ENCODE data around the gene PABPC3. TPM values are rescaled to one million over a fixed set of nuclear protein-coding genes. Genes with fewer than 3 reads are reported as not detected.

PABPC3 gene
- total RNA-seq, 1 experiment from 2014 or later = not detected

GRCh38 chr13:25148402-25148771, 52.5 kb downstream of the PABPC3 start:
- DNase-seq (ENCODE audit: low spot score) = no peak
- Histone ChIP-seq H3K27ac (ENCODE audit: low read depth, low read length, poor library complexity, severe bottlenecking) (no peak overlapping the region), H3K9me3 (ENCODE audit: low read depth, low read length, poor library complexity, severe bottlenecking) (no peaks in the 10 kb centered on the region), H3K4me3 (ENCODE audit: low read depth, low read length, poor library complexity, severe bottlenecking) (no peak overlapping the region), H3K4me1 (ENCODE audit: insufficient read depth, low read length, poor library complexity, severe bottlenecking) (peaks cover 12% of the 10 kb centered on the region), H3K36me3 (ENCODE audit: insufficient read depth, low read length, poor library complexity, severe bottlenecking) (no peaks in the 10 kb centered on the region), H3K27me3 (replicated peaks; ENCODE audit: insufficient read depth, low read depth, low read length, poor library complexity) (no peaks in the 10 kb centered on the region)
- no TSS peak for BruUV-seq (replicated peaks)
- TF ChIP-seq EZH2 (IDR thresholded peaks at IDR 0.05; ENCODE audit: borderline replicate concordance, low read depth, low read length, poor library complexity, severe bottlenecking) = no peak
- TF ChIP-seq, protein P1, sequence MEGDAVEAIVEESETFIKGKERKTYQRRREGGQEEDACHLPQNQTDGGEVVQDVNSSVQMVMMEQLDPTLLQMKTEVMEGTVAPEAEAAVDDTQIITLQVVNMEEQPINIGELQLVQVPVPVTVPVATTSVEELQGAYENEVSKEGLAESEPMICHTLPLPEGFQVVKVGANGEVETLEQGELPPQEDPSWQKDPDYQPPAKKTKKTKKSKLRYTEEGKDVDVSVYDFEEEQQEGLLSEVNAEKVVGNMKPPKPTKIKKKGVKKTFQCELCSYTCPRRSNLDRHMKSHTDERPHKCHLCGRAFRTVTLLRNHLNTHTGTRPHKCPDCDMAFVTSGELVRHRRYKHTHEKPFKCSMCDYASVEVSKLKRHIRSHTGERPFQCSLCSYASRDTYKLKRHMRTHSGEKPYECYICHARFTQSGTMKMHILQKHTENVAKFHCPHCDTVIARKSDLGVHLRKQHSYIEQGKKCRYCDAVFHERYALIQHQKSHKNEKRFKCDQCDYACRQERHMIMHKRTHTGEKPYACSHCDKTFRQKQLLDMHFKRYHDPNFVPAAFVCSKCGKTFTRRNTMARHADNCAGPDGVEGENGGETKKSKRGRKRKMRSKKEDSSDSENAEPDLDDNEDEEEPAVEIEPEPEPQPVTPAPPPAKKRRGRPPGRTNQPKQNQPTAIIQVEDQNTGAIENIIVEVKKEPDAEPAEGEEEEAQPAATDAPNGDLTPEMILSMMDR (conservative IDR thresholded peaks at IDR 0.05; ENCODE audit: low read depth, low read length) = no peak
- intact Hi-C loops (cut with micrococcal nuclease; ENCODE audit: unreplicated experiment) = no loop called here
- POLR2A ChIA-PET (ENCODE audit: low non-redundant PET) = no interaction called here
- CTCF ChIA-PET = no interaction called here

Other genes with a start within 250 kb of the PABPC3 start
- gene AMER2, start 76.2 kb downstream of the PABPC3 start, total RNA-seq (2021) = 49.7 and 70.6 TPM in 2 replicates
- 27.3 and 28.9 TPM in 2 replicates for gene MTMR6, start 191.4 kb downstream of the PABPC3 start, total RNA-seq (2021)
- gene NUP58, start 205.5 kb downstream of the PABPC3 start, total RNA-seq (2021) = 101 TPM in 2 replicates